ENCODE measurements around the gene SIAH2. TPM values are rescaled to one million over a fixed set of nuclear protein-coding genes. Genes with fewer than 3 reads are reported as not detected.

The SIAH2 gene
- polyA plus RNA-seq, 4 donors: 14.5 to 20.0 (median 16.3) TPM

DNA sequence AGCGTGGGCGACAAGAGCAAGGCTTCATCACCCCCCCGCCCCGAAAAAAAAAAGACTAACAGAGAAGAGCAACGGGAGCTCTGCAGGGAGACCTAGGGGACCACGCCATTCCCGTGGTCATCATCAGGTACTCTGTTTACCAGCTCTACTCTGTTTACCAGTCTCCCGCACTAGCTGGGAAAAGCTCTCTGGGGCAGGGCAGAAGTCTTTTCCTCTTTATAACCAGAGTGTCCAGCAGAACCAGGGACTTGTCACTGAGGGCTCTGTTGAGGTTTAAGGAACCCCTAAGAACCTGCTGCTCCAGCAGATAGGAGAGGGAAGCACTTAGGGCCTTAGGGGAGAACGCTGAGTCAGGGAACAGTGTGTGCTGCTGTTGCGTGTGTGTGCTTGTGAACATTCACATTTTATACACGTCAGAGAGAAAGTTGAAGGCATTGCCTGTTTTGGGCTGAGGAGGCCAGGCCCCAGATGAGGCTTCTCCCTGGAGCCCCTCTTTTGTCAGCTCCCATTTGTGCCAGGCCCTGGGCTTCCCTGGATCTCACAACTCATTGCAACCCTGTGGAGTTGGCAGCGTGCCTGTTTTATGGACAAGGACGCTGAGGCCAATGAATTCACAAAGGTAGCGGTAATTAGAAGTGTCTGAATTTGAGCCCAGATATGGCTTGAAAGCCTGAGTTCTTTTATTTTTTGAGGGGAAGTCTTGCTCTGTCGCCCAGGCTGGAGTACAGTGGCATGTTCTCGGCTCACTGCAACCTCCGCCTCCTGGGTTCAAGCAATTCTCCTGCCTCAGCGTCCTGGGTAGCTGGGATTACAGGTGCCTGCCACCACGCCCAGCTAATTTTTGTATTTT, 35.1 kb downstream of the SIAH2 start:
- Histone ChIP-seq H3K36me3 (ENCODE audit: control insufficient read depth in 3 of 3, insufficient read depth in 2 of 3, low read depth in 1 of 3, low read length in 3 of 3) (no peaks in the 10 kb centered on the region), H3K9me3 (ENCODE audit: control insufficient read depth in 2 of 2, insufficient read depth in 1 of 2, low read depth in 1 of 2, low read length in 1 of 2) (no peaks in the 10 kb centered on the region), H3K27ac (ENCODE audit: low read depth in 1 of 3, low read length in 2 of 3) (peak overlapping the region in 1 of 3 donors; percentile 63), H3K4me1 (ENCODE audit: control insufficient read depth in 3 of 3, insufficient read depth in 2 of 3, low read depth in 1 of 3, low read length in 2 of 3) (peaks cover 0 to 6% (median 0%) of the 10 kb centered on the region in 3 donors), H3K4me3 (ENCODE audit: low read depth in 1 of 3, low read length in 3 of 3) (no peak overlapping the region), H3K27me3 (ENCODE audit: control insufficient read depth in 3 of 3, insufficient read depth in 3 of 3, low read length in 3 of 3) (no peaks in the 10 kb centered on the region)
- 82 to 90% (median 89%) methylated on average over 19 of the region's 19 CpGs for WGBS, 3 donors
- no peak for FAIRE-seq
- no peak for DNase-seq

DNA sequence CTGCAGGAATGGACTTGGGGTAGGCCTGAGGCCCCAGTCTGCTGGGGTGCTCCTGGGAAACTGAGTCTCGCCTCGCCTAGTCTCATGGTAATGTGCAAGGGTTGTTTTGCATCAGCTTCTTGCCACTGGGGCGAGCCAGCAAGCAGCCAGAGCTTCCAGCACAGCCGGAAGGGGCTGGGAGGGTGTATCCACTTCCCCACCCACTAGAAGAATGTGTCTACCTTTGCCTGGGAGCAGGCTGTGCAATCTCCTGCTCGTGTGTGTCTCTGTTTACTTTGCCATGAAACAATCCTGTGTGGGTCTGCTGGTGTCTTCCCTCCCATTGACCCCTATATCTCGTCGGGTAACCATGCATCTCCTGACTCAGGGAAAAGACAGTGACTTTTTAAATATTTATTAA, 37.4 kb downstream of the SIAH2 start:
- H3K4me3 ChIP-seq (ENCODE audit: low read depth in 1 of 3, low read length in 3 of 3): no peak overlapping the region
- no peaks in the 10 kb centered on the region for H3K27me3 ChIP-seq (ENCODE audit: control insufficient read depth in 3 of 3, insufficient read depth in 3 of 3, low read length in 3 of 3)
- peak; percentile 63 to 85 for DNase-seq
- WGBS, 3 donors: 34 to 72% (median 49%) methylated on average over 7 of the region's 7 CpGs
- no peaks in the 10 kb centered on the region for H3K9me3 ChIP-seq (ENCODE audit: control insufficient read depth in 2 of 2, insufficient read depth in 1 of 2, low read depth in 1 of 2, low read length in 1 of 2)
- FAIRE-seq: no peak
- H3K4me1 ChIP-seq (ENCODE audit: control insufficient read depth in 3 of 3, insufficient read depth in 2 of 3, low read depth in 1 of 3, low read length in 2 of 3): peaks cover 0 to 11% (median 0%) of the 10 kb centered on the region in 3 donors
- H3K27ac ChIP-seq (ENCODE audit: low read depth in 1 of 3, low read length in 2 of 3): no peak overlapping the region
- no peaks in the 10 kb centered on the region for H3K36me3 ChIP-seq (ENCODE audit: control insufficient read depth in 3 of 3, insufficient read depth in 2 of 3, low read depth in 1 of 3, low read length in 3 of 3)

DNA sequence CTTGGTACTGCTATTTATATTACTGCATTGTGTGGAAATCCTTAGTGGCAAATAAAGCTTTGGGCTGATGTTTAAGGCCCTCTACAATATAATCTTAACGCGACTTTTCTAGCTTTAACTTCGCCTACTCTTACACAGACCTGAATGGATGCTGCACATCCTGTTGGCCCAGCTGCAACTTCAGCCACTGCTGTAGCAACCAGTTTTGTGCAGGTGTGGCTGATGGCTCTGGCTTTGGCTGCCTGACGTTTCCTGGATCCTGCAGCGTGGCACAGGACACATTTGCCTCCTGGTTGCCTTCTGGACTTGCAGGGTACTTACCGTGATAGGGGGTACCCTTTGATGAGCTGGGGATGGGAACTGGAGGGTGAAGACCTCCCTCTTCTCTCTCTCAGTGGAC, 39.0 kb downstream of the SIAH2 start:
- 57 to 72% (median 70%) methylated on average over 6 of the region's 6 CpGs for WGBS, 3 donors
- no peak overlapping the region for H3K4me3 ChIP-seq (ENCODE audit: low read depth in 1 of 3, low read length in 3 of 3)
- H3K4me1 ChIP-seq (ENCODE audit: control insufficient read depth in 3 of 3, insufficient read depth in 2 of 3, low read depth in 1 of 3, low read length in 2 of 3): peaks cover 0 to 11% (median 0%) of the 10 kb centered on the region in 3 donors
- FAIRE-seq (no peak), DNase-seq (no peak)
- H3K27ac ChIP-seq (ENCODE audit: low read depth in 1 of 3, low read length in 2 of 3): no peak overlapping the region
- no peaks in the 10 kb centered on the region for H3K27me3 ChIP-seq (ENCODE audit: control insufficient read depth in 3 of 3, insufficient read depth in 3 of 3, low read length in 3 of 3)
- H3K36me3 ChIP-seq (ENCODE audit: control insufficient read depth in 3 of 3, insufficient read depth in 2 of 3, low read depth in 1 of 3, low read length in 3 of 3): no peaks in the 10 kb centered on the region
- H3K9me3 ChIP-seq (ENCODE audit: control insufficient read depth in 2 of 2, insufficient read depth in 1 of 2, low read depth in 1 of 2, low read length in 1 of 2): no peaks in the 10 kb centered on the region

DNA sequence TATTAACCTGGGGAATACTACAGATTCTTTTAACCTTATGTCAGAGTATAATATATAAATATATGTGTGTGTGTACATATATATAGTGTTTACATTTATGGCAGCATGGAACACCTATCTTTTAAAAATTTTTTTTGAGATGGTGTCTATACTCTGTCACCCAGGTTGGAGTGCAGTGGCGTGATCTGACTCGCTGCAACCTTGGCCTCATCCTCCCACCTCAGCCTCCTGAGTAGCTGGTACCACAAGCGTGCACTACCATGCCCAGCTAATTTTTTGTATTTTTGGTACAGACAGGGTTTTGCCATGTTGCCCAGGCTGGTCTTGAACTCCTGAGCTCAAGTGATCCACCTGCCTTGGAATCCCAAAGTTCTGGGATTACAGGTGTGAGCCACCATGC, 40.7 kb downstream of the SIAH2 start:
- Histone ChIP-seq H3K4me1 (ENCODE audit: control insufficient read depth in 3 of 3, insufficient read depth in 2 of 3, low read depth in 1 of 3, low read length in 2 of 3) (peaks cover 0 to 11% (median 0%) of the 10 kb centered on the region in 3 donors), H3K4me3 (ENCODE audit: low read depth in 1 of 3, low read length in 3 of 3) (no peak overlapping the region), H3K27ac (ENCODE audit: low read depth in 1 of 3, low read length in 2 of 3) (no peak overlapping the region), H3K36me3 (ENCODE audit: control insufficient read depth in 3 of 3, insufficient read depth in 2 of 3, low read depth in 1 of 3, low read length in 3 of 3) (no peaks in the 10 kb centered on the region), H3K9me3 (ENCODE audit: control insufficient read depth in 2 of 2, insufficient read depth in 1 of 2, low read depth in 1 of 2, low read length in 1 of 2) (no peaks in the 10 kb centered on the region), H3K27me3 (ENCODE audit: control insufficient read depth in 3 of 3, insufficient read depth in 3 of 3, low read length in 3 of 3) (no peaks in the 10 kb centered on the region)
- WGBS, 3 donors: 95 to 99% (median 96%) methylated on average over 3 of the region's 3 CpGs
- FAIRE-seq: no peak
- no peak for DNase-seq

DNA sequence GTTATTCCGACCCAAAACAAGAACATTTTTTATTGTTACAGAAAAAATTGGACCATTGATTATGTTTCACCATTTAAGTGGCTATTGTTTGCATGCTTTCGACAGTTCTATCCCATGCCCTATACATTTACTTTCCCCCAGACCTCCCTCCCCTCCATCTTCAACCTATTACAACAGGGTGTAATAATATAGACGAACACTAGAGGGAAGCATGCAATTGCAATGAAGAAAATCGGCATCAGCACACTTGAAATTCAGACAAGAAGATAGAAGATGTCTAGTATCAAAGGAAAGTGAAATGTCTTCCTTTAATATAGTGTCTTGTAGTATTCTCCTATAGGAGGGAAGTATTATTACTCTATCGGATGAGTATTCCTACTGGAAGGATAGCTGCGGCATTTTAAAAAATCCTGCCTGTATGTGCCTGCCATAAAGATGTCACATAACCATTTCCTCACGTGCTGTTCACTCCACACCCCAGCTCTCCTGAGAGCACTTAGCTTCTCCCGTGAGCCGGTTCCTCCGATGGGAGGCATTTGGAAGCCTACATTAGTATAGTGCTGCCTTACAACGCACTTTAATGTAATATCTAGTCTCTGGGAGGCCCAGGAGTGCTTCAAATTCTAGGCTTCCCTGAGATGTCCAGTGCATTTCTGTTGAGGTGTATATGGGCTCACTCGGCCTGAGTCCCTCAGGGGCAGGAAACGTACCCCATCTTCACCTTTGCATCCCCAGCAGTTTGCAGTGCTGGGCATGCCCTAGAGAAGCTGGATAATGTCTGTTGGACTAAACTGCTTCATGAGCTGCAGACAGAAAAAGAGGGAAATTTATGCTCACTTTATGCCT, 41.5 kb downstream of the SIAH2 start:
- no peaks in the 10 kb centered on the region for H3K9me3 ChIP-seq (ENCODE audit: control insufficient read depth in 2 of 2, insufficient read depth in 1 of 2, low read depth in 1 of 2, low read length in 1 of 2)
- 15 to 27% (median 22%) methylated on average over 13 of the region's 13 CpGs for WGBS, 3 donors
- H3K4me3 ChIP-seq (ENCODE audit: low read depth in 1 of 3, low read length in 3 of 3): no peak overlapping the region
- no peak overlapping the region for H3K27ac ChIP-seq (ENCODE audit: low read depth in 1 of 3, low read length in 2 of 3)
- H3K36me3 ChIP-seq (ENCODE audit: control insufficient read depth in 3 of 3, insufficient read depth in 2 of 3, low read depth in 1 of 3, low read length in 3 of 3): no peaks in the 10 kb centered on the region
- H3K27me3 ChIP-seq (ENCODE audit: control insufficient read depth in 3 of 3, insufficient read depth in 3 of 3, low read length in 3 of 3): no peaks in the 10 kb centered on the region
- no peak for FAIRE-seq
- H3K4me1 ChIP-seq (ENCODE audit: control insufficient read depth in 3 of 3, insufficient read depth in 2 of 3, low read depth in 1 of 3, low read length in 2 of 3): peaks cover 0 to 11% (median 0%) of the 10 kb centered on the region in 3 donors
- peak; percentile 77 to 83 for DNase-seq

DNA sequence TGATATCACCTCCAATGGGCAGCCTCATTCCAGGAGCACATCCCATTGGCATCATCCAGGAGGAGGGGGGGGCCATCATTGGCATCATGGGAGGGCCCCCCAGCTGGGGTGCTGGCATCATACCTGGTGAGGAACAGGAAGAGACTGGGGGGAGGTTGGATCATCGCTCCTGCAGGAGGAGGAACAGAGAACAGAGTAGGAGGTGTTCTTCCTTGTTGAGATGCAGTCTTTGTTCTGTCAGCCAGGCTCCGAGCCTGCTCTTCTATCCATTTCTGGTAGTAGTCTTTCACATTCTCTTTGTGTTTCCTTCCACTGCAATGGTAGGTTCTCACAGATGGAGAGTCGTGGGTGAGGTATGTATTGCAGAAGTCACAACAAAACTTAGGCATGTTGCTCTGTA, 42.5 kb downstream of the SIAH2 start:
- Histone ChIP-seq H3K27me3 (ENCODE audit: control insufficient read depth in 3 of 3, insufficient read depth in 3 of 3, low read length in 3 of 3) (no peaks in the 10 kb centered on the region), H3K27ac (ENCODE audit: low read depth in 1 of 3, low read length in 2 of 3) (no peak overlapping the region), H3K9me3 (ENCODE audit: control insufficient read depth in 2 of 2, insufficient read depth in 1 of 2, low read depth in 1 of 2, low read length in 1 of 2) (no peaks in the 10 kb centered on the region), H3K4me1 (ENCODE audit: control insufficient read depth in 3 of 3, insufficient read depth in 2 of 3, low read depth in 1 of 3, low read length in 2 of 3) (peaks cover 0 to 9% (median 0%) of the 10 kb centered on the region in 3 donors), H3K36me3 (ENCODE audit: control insufficient read depth in 3 of 3, insufficient read depth in 2 of 3, low read depth in 1 of 3, low read length in 3 of 3) (no peaks in the 10 kb centered on the region), H3K4me3 (ENCODE audit: low read depth in 1 of 3, low read length in 3 of 3) (no peak overlapping the region)
- FAIRE-seq: no peak
- DNase-seq: no peak
- WGBS, 3 donors: 74 to 84% (median 77%) methylated on average over 3 of the region's 3 CpGs

DNA sequence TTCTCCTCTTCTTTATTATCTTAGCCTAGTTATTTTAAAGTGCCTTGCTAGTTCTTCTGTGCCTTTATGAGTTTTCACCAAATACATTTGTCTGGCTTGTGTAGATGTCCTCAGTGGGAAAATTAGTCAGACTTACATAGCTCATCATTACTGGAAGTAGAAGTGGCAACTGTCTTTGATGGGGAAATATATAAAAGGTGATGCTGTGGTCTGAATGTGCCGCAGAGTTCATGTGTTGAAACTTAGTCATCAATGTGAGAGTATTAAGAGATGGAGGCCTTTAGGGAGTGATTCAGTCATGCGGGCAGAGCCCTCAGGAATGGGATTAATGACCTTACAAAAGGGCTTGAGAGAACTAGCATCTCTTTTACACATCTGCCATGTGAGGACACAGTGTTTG, 52.9 kb downstream of the SIAH2 start:
- H3K9me3 ChIP-seq (ENCODE audit: control insufficient read depth in 2 of 2, insufficient read depth in 1 of 2, low read depth in 1 of 2, low read length in 1 of 2): peaks cover 0 to 3% of the 10 kb centered on the region in 2 donors
- peaks cover 0 to 2% (median 0%) of the 10 kb centered on the region in 3 donors for H3K36me3 ChIP-seq (ENCODE audit: control insufficient read depth in 3 of 3, insufficient read depth in 2 of 3, low read depth in 1 of 3, low read length in 3 of 3)
- H3K4me1 ChIP-seq (ENCODE audit: control insufficient read depth in 3 of 3, insufficient read depth in 2 of 3, low read depth in 1 of 3, low read length in 2 of 3): no peaks in the 10 kb centered on the region
- WGBS, 3 donors: 91 to 100% (median 95%) methylated on average over 2 of the region's 2 CpGs
- no peak for FAIRE-seq
- no peak overlapping the region for H3K4me3 ChIP-seq (ENCODE audit: low read depth in 1 of 3, low read length in 3 of 3)
- H3K27me3 ChIP-seq (ENCODE audit: control insufficient read depth in 3 of 3, insufficient read depth in 3 of 3, low read length in 3 of 3): no peaks in the 10 kb centered on the region
- DNase-seq: no peak
- no peak overlapping the region for H3K27ac ChIP-seq (ENCODE audit: low read depth in 1 of 3, low read length in 2 of 3)

- DNase-seq: peak; percentile 88 to 95
- peak within 1 kb of the TSS; percentile 46 to 60 (median 57) for H3K4me3 ChIP-seq (ENCODE audit: low read depth in 1 of 3, low read length in 3 of 3)
- H3K27ac ChIP-seq (ENCODE audit: low read depth in 1 of 3, low read length in 2 of 3): peak within 1 kb of the TSS; percentile 44 to 87 (median 45)
- 0% methylated on average over 35 of the region's 35 CpGs for WGBS, 3 donors
- peaks cover 0 to 5% (median 0%) of the 10 kb centered on the region in 3 donors for H3K4me1 ChIP-seq (ENCODE audit: control insufficient read depth in 3 of 3, insufficient read depth in 2 of 3, low read depth in 1 of 3, low read length in 2 of 3)
- no peaks in the 10 kb centered on the region for H3K27me3 ChIP-seq (ENCODE audit: control insufficient read depth in 3 of 3, insufficient read depth in 3 of 3, low read length in 3 of 3)
- no peaks in the 10 kb centered on the region for H3K9me3 ChIP-seq (ENCODE audit: control insufficient read depth in 2 of 2, insufficient read depth in 1 of 2, low read depth in 1 of 2, low read length in 1 of 2)
- no peaks in the 10 kb centered on the region for H3K36me3 ChIP-seq (ENCODE audit: control insufficient read depth in 3 of 3, insufficient read depth in 2 of 3, low read depth in 1 of 3, low read length in 3 of 3)
- no peak for FAIRE-seq
Observed at GRCh38 chr3:150703756-150704344, 59.1 kb downstream of the SIAH2 start, which contains the start of gene ERICH6. Gene ERICH6, minus strand, starts transcription at chr3:150703920. Its CDS starts 22 bp downstream, at chr3:150703898.

All from small intestine (tissue), 7 donors.